Chondrocyte (in vitro differentiated cells): ENCODE measurements around the gene C11orf16. TPM values are rescaled to one million over a fixed set of nuclear protein-coding genes. Genes with fewer than 3 reads are reported as not detected.

Source experiments
- DNase-seq: peaks from one replicate; pipeline ENCODE4 v3.0.0; 2021; ENCODE audit warnings: mixed read lengths, low spot score
- H3K27ac Mint-ChIP-seq: one replicate; pipeline ENCODE4 v1.8.0; 2021; ENCODE audit warnings: mild to moderate bottlenecking, moderate library complexity, mixed read lengths; ENCODE audit not compliant: unreplicated experiment
- H3K27me3 Mint-ChIP-seq: 2 replicates; pipeline ENCODE4 v1.8.0; 2021; ENCODE audit warnings: low read depth, mixed read lengths
- H3K36me3 Mint-ChIP-seq: 2 replicates; pipeline ENCODE4 v1.8.0; 2021; ENCODE audit warnings: low read depth, mixed read lengths
- H3K4me1 Mint-ChIP-seq: 2 replicates; pipeline ENCODE4 v1.8.0; 2021; ENCODE audit warnings: low read depth, mild to moderate bottlenecking, mixed read lengths
- H3K4me3 Mint-ChIP-seq: one replicate; pipeline ENCODE4 v1.8.0; 2021; ENCODE audit warnings: mild to moderate bottlenecking, moderate library complexity, mixed read lengths; ENCODE audit not compliant: unreplicated experiment
- H3K9me3 Mint-ChIP-seq: 2 replicates; pipeline ENCODE4 v1.8.0; 2021; ENCODE audit warnings: low read depth, mixed read lengths
- CTCF ChIP-seq: fragments of 200-600 bp; sonication (generic); IDR thresholded peaks from 2 replicates; pipeline ENCODE4 v1.5.0; 2021; ENCODE audit warnings: antibody characterized with exemption, mild to moderate bottlenecking, moderate library complexity
- total RNA-seq: library from RNA; stranded (reverse); gene quantifications from 3 replicates; pipeline ENCODE4 v1.2.1, GENCODE V29; 2021

The C11orf16 gene
- total RNA-seq, 1 donor from 2014 or later = not detected

DNA sequence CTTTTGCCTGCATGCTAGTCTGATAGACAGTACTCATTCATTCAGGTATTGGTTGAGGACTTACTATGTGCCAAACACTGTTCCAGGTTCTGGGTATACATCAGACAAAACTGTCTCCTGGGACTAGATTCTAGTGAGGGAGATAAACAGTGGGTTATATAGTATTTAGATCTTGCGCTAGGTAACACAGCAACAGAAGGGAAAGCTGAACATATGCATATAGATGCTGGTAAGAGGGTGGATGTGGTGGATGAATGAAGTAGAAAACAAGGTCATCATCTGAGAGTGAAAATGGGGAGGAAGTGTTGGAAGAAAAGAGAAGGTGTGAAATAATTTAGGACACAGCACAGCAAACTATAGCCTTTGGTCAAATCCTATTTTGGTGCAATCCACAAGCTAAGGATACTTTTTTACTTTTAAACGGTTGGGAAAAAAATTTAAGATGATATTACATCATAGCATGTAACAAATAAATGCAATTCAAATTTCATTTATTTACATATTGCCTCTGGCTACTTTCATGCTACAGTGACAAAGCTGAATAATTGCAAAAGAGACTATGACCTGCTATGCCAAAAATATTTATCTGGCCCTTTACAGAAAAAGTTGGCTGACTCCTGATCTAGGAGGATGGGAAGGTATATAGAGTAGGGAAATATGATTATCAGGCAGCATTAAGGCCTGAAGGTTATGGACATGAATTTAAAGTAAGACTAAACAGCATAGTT, 38.6 kb upstream of the C11orf16 start:
- Mint-ChIP-seq H3K4me1 (peaks cover 4% of the 10 kb centered on the region), H3K27me3 (no peaks in the 10 kb centered on the region), H3K9me3 (no peaks in the 10 kb centered on the region), H3K27ac (no peak overlapping the region), H3K4me3 (no peak overlapping the region), H3K36me3 (no peaks in the 10 kb centered on the region)
- TF ChIP-seq CTCF = no peak
- no peak for DNase-seq

- no peak overlapping the region for H3K4me3 Mint-ChIP-seq
- DNase-seq = no peak
- peaks cover 28% of the 10 kb centered on the region for H3K4me1 Mint-ChIP-seq
- H3K9me3 Mint-ChIP-seq = no peaks in the 10 kb centered on the region
- TF ChIP-seq CTCF = no peak
- no peaks in the 10 kb centered on the region for H3K27me3 Mint-ChIP-seq
- no peak overlapping the region for H3K27ac Mint-ChIP-seq
- no peaks in the 10 kb centered on the region for H3K36me3 Mint-ChIP-seq
Measured at GRCh38 chr11:8967184-8967583, 34.4 kb upstream of the C11orf16 start.

DNA sequence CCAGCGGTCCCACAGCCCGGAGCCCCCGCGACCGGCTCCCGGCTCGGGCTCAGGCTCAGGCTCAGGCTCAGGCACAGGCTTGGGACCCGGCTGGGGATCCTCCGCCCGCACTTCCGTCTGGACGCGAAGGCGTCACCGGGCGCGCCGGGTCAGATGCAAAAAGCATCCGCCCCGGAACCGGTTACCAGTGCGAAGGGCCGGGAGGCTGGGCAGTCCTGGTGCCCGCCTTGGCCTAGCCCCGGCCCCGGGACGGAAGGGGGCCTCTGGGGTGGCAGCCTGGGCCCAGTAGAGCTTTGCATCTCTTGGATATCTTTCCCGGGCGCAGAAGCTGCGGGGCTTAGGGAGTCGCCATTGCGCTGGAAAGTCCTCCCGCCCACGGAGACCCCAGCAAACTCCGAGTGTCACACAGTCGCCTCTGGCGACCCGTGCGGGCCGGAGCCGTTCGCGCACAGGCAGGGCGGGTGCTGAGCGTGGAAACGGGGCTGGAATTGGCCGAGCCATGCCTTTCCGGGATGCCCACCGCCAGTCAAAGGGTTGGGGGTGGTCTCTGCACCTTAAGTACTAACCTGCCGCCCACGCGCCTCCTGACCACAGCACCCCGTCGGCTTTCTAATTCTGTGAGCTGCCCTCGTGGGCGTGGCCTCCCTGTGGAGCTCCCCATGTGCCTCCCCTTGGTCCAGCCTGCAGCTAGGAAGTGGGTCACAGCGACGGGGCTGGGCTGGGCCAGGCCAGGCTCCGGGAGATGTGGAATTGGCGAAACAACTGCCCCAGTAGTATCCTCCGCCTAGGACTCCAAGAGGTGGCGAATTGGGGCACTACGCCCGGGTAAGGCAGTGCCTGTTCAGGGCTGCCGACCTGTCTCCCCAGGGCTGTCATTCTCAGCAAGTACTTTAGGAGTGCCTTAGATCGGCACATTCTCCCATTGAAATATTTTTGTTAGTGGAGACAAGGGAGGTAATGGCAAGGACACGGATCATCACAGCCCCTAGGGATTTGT, 31.9 kb upstream of the C11orf16 start, which contains the start of gene TMEM9B:
Gene TMEM9B, minus strand, starts transcription at position 119 of the 997 bp plus-strand sequence. CDS start 129 bp downstream, outside the sequence.
- Mint-ChIP-seq H3K27ac (peak within 1 kb of the TSS; percentile 91), H3K9me3 (no peaks in the 10 kb centered on the region), H3K4me3 (peak within 1 kb of the TSS; percentile 95), H3K27me3 (no peaks in the 10 kb centered on the region), H3K36me3 (no peaks in the 10 kb centered on the region), H3K4me1 (peaks cover 32% of the 10 kb centered on the region)
- TF ChIP-seq CTCF = no peak
- DNase-seq = peak; percentile 96

GRCh38 chr11:8963569-8964323, 31.0 kb upstream of the C11orf16 start:
- peak; percentile 92 for DNase-seq
- Mint-ChIP-seq H3K27me3 (no peaks in the 10 kb centered on the region), H3K4me1 (peaks cover 37% of the 10 kb centered on the region), H3K9me3 (no peaks in the 10 kb centered on the region), H3K4me3 (peak overlapping the region; percentile 95), H3K27ac (peak overlapping the region; percentile 91), H3K36me3 (no peaks in the 10 kb centered on the region)
- no peak for TF ChIP-seq CTCF
